ENCODE results near the gene FRMD5. TPM values are rescaled to one million over a fixed set of nuclear protein-coding genes. Genes with fewer than 3 reads are reported as not detected.

FRMD5 gene
- total and polyA plus RNA-seq, 2 donors (not counting 1 experiment from before 2014, with no cell fraction given), result not detected

DNA sequence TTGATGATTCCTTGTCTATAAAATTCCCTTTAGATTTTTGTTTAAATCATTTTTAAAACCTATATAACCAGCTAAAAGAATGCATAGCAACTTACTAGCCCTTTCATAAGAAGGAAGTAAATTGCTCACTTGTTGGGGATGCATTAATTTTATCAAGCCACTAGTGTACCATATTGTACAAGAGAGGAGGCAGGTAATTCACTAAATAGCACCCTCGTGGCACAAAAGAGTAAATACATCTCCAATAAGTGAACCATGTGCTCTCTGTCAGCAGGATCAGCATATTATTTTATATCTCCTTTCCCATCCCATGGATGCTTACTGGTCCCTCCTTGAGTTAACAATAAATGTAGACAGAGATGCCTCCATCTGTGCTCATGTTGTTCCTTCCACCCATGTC lies 34.3 kb downstream of the FRMD5 start:
- H3K9me3 Mint-ChIP-seq (ENCODE audit: insufficient read depth), result no peaks in the 10 kb centered on the region
- no peak overlapping the region for H3K4me3 Mint-ChIP-seq
- no peak for ATAC-seq (ENCODE audit: low read depth)
- intact Hi-C loops (cut with micrococcal nuclease), result no loop called here
- POLR2A ChIA-PET, result no interaction called here
- CTCF ChIA-PET, result no interaction called here
- no CpG with 5 or more reads among the region's 1 CpG for WGBS (ENCODE audit: insufficient coverage)
- Histone ChIP-seq H3K27me3 (replicated peaks in 1 of 4; ENCODE audit: control extremely low read depth in 1 of 4, control insufficient read depth in 3 of 4, insufficient read depth in 4 of 4, low read length in 3 of 4) (peaks cover 0 to 8% (median 4%) of the 10 kb centered on the region in 4 experiments), H3K9ac (ENCODE audit: low read length) (no peak overlapping the region), H2AFZ (ENCODE audit: insufficient read depth, low read depth, low read length, poor library complexity, severe bottlenecking) (no peak overlapping the region), H3K79me2 (ENCODE audit: control insufficient read depth, insufficient read depth, low read length) (no peaks in the 10 kb centered on the region), H4K20me1 (ENCODE audit: control insufficient read depth, insufficient read depth, low read length, poor library complexity, severe bottlenecking) (no peaks in the 10 kb centered on the region), H3K27ac (ENCODE audit: low read length in 2 of 2) (no peak overlapping the region), H3K4me3 (ENCODE audit: control extremely low read depth in 1 of 5, extremely low read depth in 1 of 5, insufficient read depth in 1 of 5, low read depth in 2 of 5, low read length in 4 of 5) (no peak overlapping the region), H3K4me1 (ENCODE audit: control insufficient read depth in 2 of 2, insufficient read depth in 2 of 2, low read length in 2 of 2) (no peaks in the 10 kb centered on the region), H3K4me2 (replicated peaks; ENCODE audit: low read depth, low read length, poor library complexity, severe bottlenecking) (no peak overlapping the region), H3K9me3 (ENCODE audit: control extremely low read depth in 1 of 3, control insufficient read depth in 2 of 3, insufficient read depth in 1 of 3, low read length in 2 of 3) (no peaks in the 10 kb centered on the region), H3K36me3 (replicated peaks in 1 of 2; ENCODE audit: control extremely low read depth in 1 of 2, control insufficient read depth in 1 of 2, extremely low read depth in 1 of 2, insufficient read depth in 2 of 2, low read length in 1 of 2) (no peaks in the 10 kb centered on the region)
- H3K27me3 Mint-ChIP-seq, result peaks cover 25% of the 10 kb centered on the region
- no peaks in the 10 kb centered on the region for H3K4me1 Mint-ChIP-seq
- TF ChIP-seq, protein P1, sequence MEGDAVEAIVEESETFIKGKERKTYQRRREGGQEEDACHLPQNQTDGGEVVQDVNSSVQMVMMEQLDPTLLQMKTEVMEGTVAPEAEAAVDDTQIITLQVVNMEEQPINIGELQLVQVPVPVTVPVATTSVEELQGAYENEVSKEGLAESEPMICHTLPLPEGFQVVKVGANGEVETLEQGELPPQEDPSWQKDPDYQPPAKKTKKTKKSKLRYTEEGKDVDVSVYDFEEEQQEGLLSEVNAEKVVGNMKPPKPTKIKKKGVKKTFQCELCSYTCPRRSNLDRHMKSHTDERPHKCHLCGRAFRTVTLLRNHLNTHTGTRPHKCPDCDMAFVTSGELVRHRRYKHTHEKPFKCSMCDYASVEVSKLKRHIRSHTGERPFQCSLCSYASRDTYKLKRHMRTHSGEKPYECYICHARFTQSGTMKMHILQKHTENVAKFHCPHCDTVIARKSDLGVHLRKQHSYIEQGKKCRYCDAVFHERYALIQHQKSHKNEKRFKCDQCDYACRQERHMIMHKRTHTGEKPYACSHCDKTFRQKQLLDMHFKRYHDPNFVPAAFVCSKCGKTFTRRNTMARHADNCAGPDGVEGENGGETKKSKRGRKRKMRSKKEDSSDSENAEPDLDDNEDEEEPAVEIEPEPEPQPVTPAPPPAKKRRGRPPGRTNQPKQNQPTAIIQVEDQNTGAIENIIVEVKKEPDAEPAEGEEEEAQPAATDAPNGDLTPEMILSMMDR (IDR thresholded peaks at IDR 0.05), result no peak
- TF ChIP-seq EZH2 (IDR thresholded peaks at IDR 0.05; ENCODE audit: borderline replicate concordance, insufficient read depth, low read depth, low read length, poor library complexity, severe bottlenecking), result no peak
- no peak for DNase-seq
- H3K27ac Mint-ChIP-seq, result no peak overlapping the region

DNA sequence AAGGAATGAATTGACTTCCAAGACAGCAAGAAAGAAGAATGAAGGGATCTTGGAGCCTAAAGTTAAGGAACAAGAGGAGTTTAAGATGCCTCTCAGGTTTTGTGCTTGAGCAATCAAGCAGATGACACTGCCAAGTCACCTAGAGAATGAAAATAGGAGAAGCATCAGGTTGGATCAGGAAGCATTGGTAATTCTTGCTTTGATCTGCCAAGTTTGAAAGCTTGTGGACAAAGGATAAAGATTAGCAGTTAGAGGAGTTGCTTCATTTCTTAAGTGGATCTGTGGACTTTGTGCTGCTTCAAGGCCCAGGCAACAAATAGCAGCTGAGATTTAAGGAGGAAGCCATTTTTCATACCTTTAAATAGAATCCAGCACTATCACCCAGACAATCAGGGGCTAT lies 35.6 kb downstream of the FRMD5 start:
- Histone ChIP-seq H2AFZ (ENCODE audit: insufficient read depth, low read depth, low read length, poor library complexity, severe bottlenecking) (no peak overlapping the region), H3K9ac (ENCODE audit: low read length) (no peak overlapping the region), H3K36me3 (replicated peaks in 1 of 2; ENCODE audit: control extremely low read depth in 1 of 2, control insufficient read depth in 1 of 2, extremely low read depth in 1 of 2, insufficient read depth in 2 of 2, low read length in 1 of 2) (no peaks in the 10 kb centered on the region), H3K79me2 (ENCODE audit: control insufficient read depth, insufficient read depth, low read length) (no peaks in the 10 kb centered on the region), H3K4me3 (ENCODE audit: control extremely low read depth in 1 of 5, extremely low read depth in 1 of 5, insufficient read depth in 1 of 5, low read depth in 2 of 5, low read length in 4 of 5) (no peak overlapping the region), H3K9me3 (ENCODE audit: control extremely low read depth in 1 of 3, control insufficient read depth in 2 of 3, insufficient read depth in 1 of 3, low read length in 2 of 3) (no peaks in the 10 kb centered on the region), H4K20me1 (ENCODE audit: control insufficient read depth, insufficient read depth, low read length, poor library complexity, severe bottlenecking) (no peaks in the 10 kb centered on the region), H3K27ac (ENCODE audit: low read length in 2 of 2) (no peak overlapping the region), H3K4me2 (replicated peaks; ENCODE audit: low read depth, low read length, poor library complexity, severe bottlenecking) (no peak overlapping the region), H3K4me1 (ENCODE audit: control insufficient read depth in 2 of 2, insufficient read depth in 2 of 2, low read length in 2 of 2) (no peaks in the 10 kb centered on the region), H3K27me3 (replicated peaks in 1 of 4; ENCODE audit: control extremely low read depth in 1 of 4, control insufficient read depth in 3 of 4, insufficient read depth in 4 of 4, low read length in 3 of 4) (peaks cover 0 to 8% (median 4%) of the 10 kb centered on the region in 4 experiments)
- no peak for DNase-seq
- Mint-ChIP-seq H3K9me3 (ENCODE audit: insufficient read depth) (no peaks in the 10 kb centered on the region), H3K27me3 (peaks cover 29% of the 10 kb centered on the region), H3K27ac (no peak overlapping the region), H3K4me3 (no peak overlapping the region), H3K4me1 (no peaks in the 10 kb centered on the region)
- intact Hi-C loops (cut with micrococcal nuclease), result no loop called here
- CTCF ChIA-PET, result interaction anchor here (0.9 kb wide), 1 partner anchor 874 kb away, joined by 3 read pairs; no protein-coding TSS in a partner anchor
- ATAC-seq (ENCODE audit: low read depth), result no peak
- TF ChIP-seq, protein P1 (IDR thresholded peaks at IDR 0.05), result no peak
- TF ChIP-seq EZH2 (IDR thresholded peaks at IDR 0.05; ENCODE audit: borderline replicate concordance, insufficient read depth, low read depth, low read length, poor library complexity, severe bottlenecking), result no peak
- POLR2A ChIA-PET, result no interaction called here
